Suppressor macrophage treated with lipopolysaccharide for 4 hours (primary cell): ENCODE results near the gene KRTAP1-4.
A peak's percentile ranks its signal among the peaks of the same experiment; 100 is the strongest.
"Not testable (repeated sequence)": the region's sequence is repeated elsewhere in the genome, so short reads cannot be mapped to it uniquely, and the experiment has no call there.

ENCODE experiments used
- DNase-seq: peaks from one replicate; pipeline ENCODE4 v3.0.0-alpha.2; 2020

KRTAP1-4 gene

GRCh38 chr17:41002814-41003213 lies 27.2 kb downstream of the KRTAP1-4 start:
- DNase-seq: peak; percentile 37

GRCh38 chr17:41001795-41002194 lies 28.2 kb downstream of the KRTAP1-4 start:
- no peak for DNase-seq

- not testable (repeated sequence) for DNase-seq
Observed at GRCh38 chr17:40999563-40999962, 30.4 kb downstream of the KRTAP1-4 start, which contains the start of gene KRTAP3-2. KRTAP3-2 (minus strand) TSS chr17:40999906; CDS start chr17:40999853, 53 bp downstream.

GRCh38 chr17:40997361-40997760 lies 32.6 kb downstream of the KRTAP1-4 start:
- no peak for DNase-seq

GRCh38 chr17:40996829-40997228 lies 33.2 kb downstream of the KRTAP1-4 start:
- no peak for DNase-seq

- DNase-seq: no peak
Observed at GRCh38 chr17:40995116-40995515, 34.9 kb downstream of the KRTAP1-4 start.

GRCh38 chr17:40993839-40994238 lies 36.2 kb downstream of the KRTAP1-4 start, which contains the start of gene KRTAP3-3:
KRTAP3-3 (minus strand) TSS chr17:40994164; CDS start chr17:40994097, 67 bp downstream.
- no peak for DNase-seq

- DNase-seq: no peak
Observed at GRCh38 chr17:40993084-40993483, 36.9 kb downstream of the KRTAP1-4 start.

GRCh38 chr17:40992666-40993065 lies 37.3 kb downstream of the KRTAP1-4 start:
- DNase-seq: no peak

GRCh38 chr17:40986920-40987319 lies 43.1 kb downstream of the KRTAP1-4 start:
- no peak for DNase-seq

- DNase-seq: no peak
Observed at GRCh38 chr17:40984226-40984625, 45.8 kb downstream of the KRTAP1-4 start, which contains the start of gene KRT40. KRT40 (minus strand) TSS chr17:40984326; CDS start chr17:40984273, 53 bp downstream.

- no peak for DNase-seq
Observed at GRCh38 chr17:40981115-40981514, 48.9 kb downstream of the KRTAP1-4 start.

- no peak for DNase-seq
Observed at GRCh38 chr17:40980596-40980995, 49.4 kb downstream of the KRTAP1-4 start.

GRCh38 chr17:40980117-40980516 lies 49.9 kb downstream of the KRTAP1-4 start:
- DNase-seq: no peak
